B cell (primary cell): ENCODE data around the gene GFPT1. TPM values are rescaled to one million over a fixed set of nuclear protein-coding genes. Genes with fewer than 3 reads are reported as not detected.

Experiments
- ATAC-seq: fragments of 200-7000 bp; cut with Tn5 transposase; one replicate; pipeline ENCODE4 v1.10.0; 2021; ENCODE audit warnings: low read depth, mild to moderate bottlenecking, moderate number of reproducible peaks, moderate library complexity
- CTCF ChIA-PET: fragments of 350-600 bp; sonication (Branson Sonifier 250); formaldehyde crosslinking; loops from one replicate; lab custom pipeline; 2021; ENCODE audit warnings: antibody characterized with exemption, inconsistent platforms; lab: Charles Lee
- POLR2A ChIA-PET: fragments of 350-600 bp; sonication (Branson Sonifier 250); formaldehyde crosslinking; loops from one replicate; lab custom pipeline; 2021; ENCODE audit warnings: antibody characterized with exemption; lab: Charles Lee
- DNase-seq: peaks from one replicate; pipeline ENCODE4 v3.0.0; 2013
- H2AFZ ChIP-seq: 2 replicates; pipeline ENCODE4 v1.6.1; 2012; ENCODE audit warnings: mild to moderate bottlenecking, low read depth, low read length; ENCODE audit not compliant: insufficient read depth, poor library complexity, severe bottlenecking
- H3K27ac ChIP-seq, 2 donors: 1 replicate in 1 of 2; 2 replicates in 1 of 2; pipeline ENCODE4 v1.5.1; 2012 to 2013; ENCODE audit warnings: low read length in 2 of 2, mild to moderate bottlenecking in 2 of 2, moderate library complexity in 1 of 2
- H3K27me3 ChIP-seq, 4 experiments: fragments of 200-600 bp in 1 of 4; sonication (generic) in 1 of 4; replicated peaks in 1 of 4; 1 replicate in 2 of 4; 2 replicates in 2 of 4; pipeline versions ENCODE4 v1.6.1 to v1.7.0; 2013 to 2016; ENCODE audit warnings: low read length in 3 of 4, mild to moderate bottlenecking in 2 of 4, mixed read lengths in 1 of 4, moderate library complexity in 1 of 4; ENCODE audit not compliant: insufficient read depth in 4 of 4, control insufficient read depth in 3 of 4; ENCODE audit errors: control extremely low read depth in 1 of 4
- H3K36me3 ChIP-seq, 2 experiments: replicated peaks in 1 of 2; 1 replicate in 1 of 2; 2 replicates in 1 of 2; pipeline versions ENCODE4 v1.6.1 to v1.7.1; 2013; ENCODE audit warnings: low read length in 1 of 2; ENCODE audit not compliant: insufficient read depth in 2 of 2, control insufficient read depth in 1 of 2; ENCODE audit errors: control extremely low read depth in 1 of 2, extremely low read depth in 1 of 2
- H3K4me1 ChIP-seq, 2 donors: fragments of 200-600 bp in 1 of 2; sonication (generic) in 1 of 2; 1 replicate in 1 of 2; 2 replicates in 1 of 2; pipeline versions ENCODE4 v1.5.1 to v1.6.1; 2013 to 2017; ENCODE audit warnings: low read length in 2 of 2; ENCODE audit not compliant: control insufficient read depth in 2 of 2, insufficient read depth in 2 of 2
- H3K4me2 ChIP-seq: replicated peaks from 2 replicates; pipeline ENCODE3; 2012; ENCODE audit warnings: mild to moderate bottlenecking, low read depth, low read length; ENCODE audit not compliant: poor library complexity, severe bottlenecking
- H3K4me3 ChIP-seq, 5 experiments: fragments of 200-600 bp in 1 of 5; sonication (generic) in 1 of 5; 1 replicate in 3 of 5; 2 replicates in 2 of 5; pipeline versions ENCODE4 v1.5.1 to v1.7.0; 2011 to 2016; ENCODE audit warnings: low read length in 4 of 5, mild to moderate bottlenecking in 4 of 5, low read depth in 2 of 5, control low read depth in 1 of 5, moderate library complexity in 1 of 5; ENCODE audit not compliant: insufficient read depth in 1 of 5; ENCODE audit errors: control extremely low read depth in 1 of 5, extremely low read depth in 1 of 5
- H3K79me2 ChIP-seq: fragments of 200-600 bp; sonication (generic); one replicate; pipeline ENCODE4 v1.6.0; 2016; ENCODE audit warnings: low read length; ENCODE audit not compliant: control insufficient read depth, insufficient read depth
- H3K9ac ChIP-seq: fragments of 200-600 bp; sonication (generic); 2 replicates; pipeline ENCODE4 v1.6.1; 2017; ENCODE audit warnings: mild to moderate bottlenecking, low read length, moderate library complexity
- H3K9me3 ChIP-seq, 3 donors: one replicate each; pipeline versions ENCODE4 v1.6.1 to v1.7.1; 2013; ENCODE audit warnings: low read length in 2 of 3; ENCODE audit not compliant: control insufficient read depth in 2 of 3, insufficient read depth in 1 of 3; ENCODE audit errors: control extremely low read depth in 1 of 3
- H4K20me1 ChIP-seq: 2 replicates; pipeline ENCODE4 v1.6.0; 2012; ENCODE audit warnings: mild to moderate bottlenecking, low read length; ENCODE audit not compliant: insufficient read depth, control insufficient read depth, poor library complexity, severe bottlenecking
- H3K27ac Mint-ChIP-seq: one replicate; pipeline ENCODE4 v1.8.0; 2021; ENCODE audit warnings: mixed read lengths
- H3K27me3 Mint-ChIP-seq: one replicate; pipeline ENCODE4 v1.8.0; 2021; ENCODE audit warnings: mixed read lengths
- H3K4me1 Mint-ChIP-seq: one replicate; pipeline ENCODE4 v1.8.0; 2021; ENCODE audit warnings: mixed read lengths
- H3K4me3 Mint-ChIP-seq: one replicate; pipeline ENCODE4 v1.8.0; 2021; ENCODE audit warnings: mixed read lengths
- H3K9me3 Mint-ChIP-seq: one replicate; pipeline ENCODE4 v1.8.0; 2022; ENCODE audit warnings: mixed read lengths; ENCODE audit not compliant: insufficient read depth
- CTCF ChIP-seq: fragments of 200-600 bp; IDR thresholded peaks from one replicate; pipeline ENCODE4 v1.8.0; 2022; ENCODE audit warnings: antibody characterized with exemption, mild to moderate bottlenecking
- EZH2 ChIP-seq: IDR thresholded peaks from 2 replicates; pipeline ENCODE4 v1.6.1; 2012; ENCODE audit warnings: borderline replicate concordance, low read depth, mild to moderate bottlenecking, moderate library complexity, low read length; ENCODE audit not compliant: insufficient read depth, poor library complexity, severe bottlenecking
- WGBS: methylation state at CpG from one replicate; pipeline ENCODE4 v1.1.5; 2013; ENCODE audit warnings: missing lambda C conversion rate; ENCODE audit not compliant: insufficient coverage; 5-methylcytosine and 5-hydroxymethylcytosine counted together
- intact Hi-C: fragments of 100-400 bp; cut with micrococcal nuclease; formaldehyde crosslinking; loops from one replicate; pipeline ENCODE4 v1.10.0; 2022
- polyA plus RNA-seq: library from polyadenylated mRNA; depleted of rRNA; stranded (reverse); fragments of >200 nt; gene quantifications from 2 replicates; pipeline ENCODE4 v1.2.3, GENCODE V29; 2012
- total RNA-seq, 2 donors: library from RNA; stranded (reverse); fragments of 120-200 nt in 1 of 2; gene quantifications; 1 replicate in 1 of 2; 2 replicates in 1 of 2; pipeline versions ENCODE4 v1.2.3 to v1.2.4, GENCODE V29; 2013 to 2022

GFPT1 gene
- total and polyA plus RNA-seq, 2 donors (not counting 1 experiment from before 2014, with no cell fraction given) = 2.8 to 18.1 TPM

GRCh38 chr2:69298261-69298660 is 88.8 kb downstream of the GFPT1 start:
- Histone ChIP-seq H2AFZ (no peak overlapping the region), H3K4me2 (no peak overlapping the region), H3K36me3 (no peaks in the 10 kb centered on the region), H3K79me2 (no peaks in the 10 kb centered on the region), H3K9me3 (no peaks in the 10 kb centered on the region), H3K27me3 (no peaks in the 10 kb centered on the region), H3K9ac (no peak overlapping the region), H3K4me3 (no peak overlapping the region), H4K20me1 (no peaks in the 10 kb centered on the region), H3K27ac (no peak overlapping the region), H3K4me1 (no peaks in the 10 kb centered on the region)
- no peak for ATAC-seq
- ChIA-PET CTCF (no interaction called here), POLR2A (no interaction called here)
- Mint-ChIP-seq H3K27ac (no peak overlapping the region), H3K4me3 (no peak overlapping the region), H3K27me3 (peaks cover 28% of the 10 kb centered on the region), H3K9me3 (no peaks in the 10 kb centered on the region), H3K4me1 (no peaks in the 10 kb centered on the region)
- 93% methylated on average over 6 of the region's 7 CpGs for WGBS
- intact Hi-C loops = no loop called here
- no peak for DNase-seq
- TF ChIP-seq EZH2 (no peak), CTCF (no peak)

GRCh38 chr2:69297216-69297615 is 89.8 kb downstream of the GFPT1 start:
- no peaks in the 10 kb centered on the region for H3K27me3 ChIP-seq
- H3K4me3 Mint-ChIP-seq = no peak overlapping the region
- POLR2A ChIA-PET = no interaction called here
- H3K79me2 ChIP-seq = no peaks in the 10 kb centered on the region
- ATAC-seq (no peak), DNase-seq (no peak)
- no peaks in the 10 kb centered on the region for H3K4me1 ChIP-seq
- no peak overlapping the region for H3K27ac ChIP-seq
- CTCF ChIA-PET = no interaction called here
- H3K9ac ChIP-seq = no peak overlapping the region
- H3K4me3 ChIP-seq = no peak overlapping the region
- H3K36me3 ChIP-seq = no peaks in the 10 kb centered on the region
- H3K4me2 ChIP-seq = no peak overlapping the region
- H4K20me1 ChIP-seq = no peaks in the 10 kb centered on the region
- H3K9me3 ChIP-seq = no peaks in the 10 kb centered on the region
- H2AFZ ChIP-seq = no peak overlapping the region
- no peaks in the 10 kb centered on the region for H3K4me1 Mint-ChIP-seq
- H3K27ac Mint-ChIP-seq = no peak overlapping the region
- TF ChIP-seq EZH2 (no peak), CTCF (no peak)
- intact Hi-C loops = no loop called here
- H3K9me3 Mint-ChIP-seq = no peaks in the 10 kb centered on the region
- 98% methylated on average over 11 of the region's 12 CpGs for WGBS
- H3K27me3 Mint-ChIP-seq = peaks cover 22% of the 10 kb centered on the region
